HG03108 (cell line): ENCODE measurements around the gene ABCB6.
"Not testable (repeated sequence)": the region's sequence is repeated elsewhere in the genome, so short reads cannot be mapped to it uniquely, and the experiment has no call there.

Experiments
- ATAC-seq: cut with Tn5 transposase; IDR thresholded peaks from one replicate; pipeline ENCODE4 v1.9.1; 2021; ENCODE audit warnings: moderate library complexity; ENCODE audit not compliant: unreplicated experiment

Gene ABCB6

GRCh38 chr2:219214141-219214540, 4.6 kb downstream of the ABCB6 start:
- ATAC-seq, result no peak

DNA sequence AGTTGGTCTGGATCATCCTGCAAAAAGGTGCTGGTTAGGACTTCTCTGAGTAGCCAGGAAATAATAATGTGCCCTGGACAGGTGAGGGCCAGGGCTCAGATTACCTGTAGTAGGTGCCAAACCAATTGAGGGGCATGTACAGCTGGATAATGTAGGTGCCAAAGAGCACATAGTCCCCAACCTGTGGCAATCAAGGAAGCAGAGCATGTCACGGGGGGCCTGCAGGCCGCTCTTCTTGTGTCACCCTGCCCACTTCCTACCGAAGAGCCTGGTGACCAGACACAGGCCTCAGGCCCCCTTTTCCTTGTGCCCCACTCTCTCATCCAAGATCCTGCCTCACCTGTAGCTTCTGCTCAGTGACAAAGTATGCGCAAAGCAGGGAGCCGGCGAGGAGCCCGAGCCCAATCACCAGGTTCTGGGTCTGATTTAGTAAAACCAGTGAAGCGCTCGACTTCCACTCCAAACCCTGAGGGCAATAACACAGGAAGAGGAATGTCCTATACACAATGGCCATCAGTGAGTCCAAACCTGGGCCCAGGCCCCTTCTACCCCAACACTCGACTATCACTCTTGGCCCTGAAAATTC, 5.2 kb downstream of the ABCB6 start:
- ATAC-seq, result no peak

DNA sequence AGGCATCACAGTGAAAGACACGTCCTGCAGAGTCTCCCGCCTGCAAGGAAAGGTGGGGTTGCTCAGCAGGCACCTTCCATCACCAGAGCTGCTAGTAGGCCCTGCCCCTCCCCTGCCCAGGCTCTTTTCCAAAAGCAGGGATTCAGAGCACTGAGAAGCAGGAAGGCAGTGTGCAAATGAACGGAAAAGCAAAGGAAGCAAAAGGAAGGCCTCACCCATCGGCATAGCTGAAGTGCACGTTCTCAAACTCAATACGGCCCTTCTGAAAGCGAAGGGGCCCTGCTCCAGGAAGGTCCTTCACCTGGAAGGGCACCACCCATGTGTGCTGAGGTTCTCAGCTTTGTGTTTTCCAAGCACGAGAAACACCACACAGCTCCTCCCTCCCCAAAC, 5.7 kb downstream of the ABCB6 start:
- no peak for ATAC-seq

DNA sequence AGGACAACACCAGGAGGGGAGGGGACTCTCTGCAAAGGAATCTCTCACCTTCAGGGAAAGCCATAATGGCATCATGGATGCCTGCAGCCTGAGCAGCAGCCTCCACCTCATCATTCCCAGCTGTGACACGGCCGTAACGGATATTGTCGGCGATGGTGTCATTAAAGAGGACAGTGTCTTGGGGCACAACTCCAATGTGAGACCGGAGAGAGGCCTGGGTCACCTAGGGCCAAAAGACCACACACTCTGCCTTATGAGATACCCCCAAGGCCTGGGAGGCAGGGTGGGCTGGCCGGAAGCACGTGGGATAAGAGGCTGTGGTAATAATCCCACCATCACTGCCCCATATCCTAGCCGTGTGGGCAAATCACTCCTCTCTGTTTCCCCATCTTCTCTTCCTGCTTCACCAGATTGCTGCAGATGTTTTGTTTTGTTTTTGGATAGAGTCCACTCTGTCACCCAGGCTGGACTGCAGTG, 7.8 kb downstream of the ABCB6 start:
- ATAC-seq, result no peak

DNA sequence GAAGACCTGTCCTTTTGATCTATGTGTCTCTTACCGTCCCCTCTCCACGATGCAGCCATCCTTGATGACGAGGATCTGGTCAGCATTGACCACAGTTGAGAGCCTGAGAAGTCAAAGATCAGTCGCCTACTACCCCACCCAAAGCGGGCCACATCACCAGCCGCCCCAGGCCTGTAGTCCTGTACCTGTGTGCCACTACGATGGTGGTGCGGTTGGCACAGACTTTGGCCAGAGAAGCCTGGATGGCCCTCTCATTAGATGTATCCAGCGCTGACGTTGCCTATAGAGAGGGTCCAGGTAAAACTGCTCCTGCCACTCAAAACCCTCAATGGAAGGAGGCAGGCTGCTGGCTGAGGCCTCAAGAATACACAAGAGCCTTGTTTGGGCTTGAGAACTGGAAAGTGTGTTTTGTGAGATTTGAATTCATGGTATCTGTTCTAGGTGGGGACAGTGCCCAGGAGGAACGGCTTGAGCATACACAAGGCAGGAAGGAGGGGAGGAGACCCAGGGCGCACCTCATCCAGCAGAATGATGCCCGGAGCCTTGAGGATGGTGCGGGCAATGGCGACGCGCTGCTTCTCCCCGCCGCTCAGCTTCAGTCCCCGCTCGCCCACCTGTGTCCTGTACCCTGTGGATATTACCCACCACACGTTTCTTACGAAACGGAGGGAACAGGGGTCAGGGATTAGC, 8.4 kb downstream of the ABCB6 start:
- ATAC-seq, result no peak

DNA sequence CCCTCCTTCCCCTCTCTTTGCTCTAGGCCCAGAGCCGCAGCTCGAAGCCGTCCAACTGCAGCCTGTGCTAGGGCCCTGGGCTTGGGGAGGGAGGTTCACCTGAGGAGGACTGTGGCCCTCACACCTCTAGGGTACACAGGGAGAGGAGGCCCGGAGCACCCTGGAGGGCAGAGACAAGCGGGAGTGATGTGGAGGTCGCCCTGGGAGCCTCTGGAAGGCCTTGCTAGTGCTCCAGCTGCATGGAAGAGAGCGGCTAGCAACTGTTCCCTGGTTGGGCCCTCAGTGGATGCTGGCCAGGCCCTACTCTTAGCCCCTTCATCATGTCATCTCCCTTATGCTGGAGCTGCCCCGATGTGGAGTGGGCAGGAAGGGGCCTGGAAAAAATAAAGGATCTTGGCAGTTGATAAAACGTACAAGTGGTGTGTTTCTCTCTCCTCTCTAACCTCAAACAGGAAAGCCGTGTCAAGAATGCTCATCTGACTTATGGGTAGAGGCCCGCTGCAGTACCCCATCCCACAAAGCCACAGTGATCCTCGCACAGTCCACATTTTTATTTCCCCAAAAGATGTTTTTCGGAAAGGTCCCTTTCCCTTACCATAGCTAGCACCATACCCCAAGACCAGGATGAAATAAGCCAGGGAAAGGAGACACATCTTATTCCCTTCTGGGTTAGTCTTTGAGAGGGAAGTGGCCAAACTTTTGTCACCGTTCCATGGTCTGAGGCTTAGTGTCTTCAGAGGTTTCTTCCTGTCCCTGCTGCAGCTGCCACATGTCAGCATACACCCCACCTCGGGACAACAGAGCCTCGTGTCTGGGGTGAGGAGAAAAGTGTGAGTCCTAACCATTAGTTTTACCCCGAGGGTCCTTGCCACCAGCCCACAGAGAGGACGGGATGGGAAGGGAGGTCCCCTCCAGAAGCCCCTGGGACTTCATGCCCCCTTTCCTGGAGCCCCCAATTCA, 9.2 kb downstream of the ABCB6 start:
- ATAC-seq, result no peak

DNA sequence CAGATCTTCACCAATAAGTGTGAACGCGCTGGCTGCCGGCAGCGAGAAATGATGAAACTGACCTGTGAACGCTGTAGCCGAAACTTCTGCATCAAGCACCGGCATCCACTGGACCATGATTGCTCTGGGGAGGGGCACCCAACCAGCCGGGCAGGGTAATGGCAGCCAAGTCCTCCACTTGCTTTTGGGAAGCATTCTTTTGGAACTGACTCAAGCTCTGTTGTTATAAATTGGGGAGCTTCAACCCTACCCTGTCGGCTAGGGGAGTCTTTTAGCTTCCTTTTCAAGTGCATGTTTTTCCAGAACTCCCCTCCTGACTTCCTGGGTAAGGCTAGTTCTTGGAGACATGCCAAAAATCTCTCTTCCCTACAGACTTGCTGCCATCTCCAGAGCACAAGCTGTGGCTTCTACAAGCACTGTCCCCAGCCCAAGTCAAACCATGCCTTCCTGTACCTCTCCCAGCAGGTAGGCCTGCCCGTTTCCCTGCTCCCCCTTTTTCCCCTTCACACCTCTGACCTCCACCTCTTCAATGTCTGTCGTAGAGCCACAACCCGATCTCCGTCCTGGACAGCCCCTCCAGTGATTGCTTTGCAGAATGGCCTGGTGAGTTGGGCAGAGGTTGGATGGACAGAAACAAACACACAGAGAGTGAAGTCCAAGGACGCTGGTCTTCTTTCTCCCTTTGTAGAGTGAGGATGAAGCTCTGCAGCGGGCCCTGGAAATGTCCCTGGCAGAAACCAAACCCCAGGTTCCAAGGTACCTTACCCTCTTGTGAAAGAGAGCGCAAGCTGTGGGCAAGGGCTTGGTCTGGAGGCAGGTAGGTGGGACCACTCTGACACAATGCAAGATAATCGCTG, 10.6 kb downstream of the ABCB6 start:
- ATAC-seq, result no peak

GRCh38 chr2:219207134-219207883, 11.4 kb downstream of the ABCB6 start:
- no peak for ATAC-seq

DNA sequence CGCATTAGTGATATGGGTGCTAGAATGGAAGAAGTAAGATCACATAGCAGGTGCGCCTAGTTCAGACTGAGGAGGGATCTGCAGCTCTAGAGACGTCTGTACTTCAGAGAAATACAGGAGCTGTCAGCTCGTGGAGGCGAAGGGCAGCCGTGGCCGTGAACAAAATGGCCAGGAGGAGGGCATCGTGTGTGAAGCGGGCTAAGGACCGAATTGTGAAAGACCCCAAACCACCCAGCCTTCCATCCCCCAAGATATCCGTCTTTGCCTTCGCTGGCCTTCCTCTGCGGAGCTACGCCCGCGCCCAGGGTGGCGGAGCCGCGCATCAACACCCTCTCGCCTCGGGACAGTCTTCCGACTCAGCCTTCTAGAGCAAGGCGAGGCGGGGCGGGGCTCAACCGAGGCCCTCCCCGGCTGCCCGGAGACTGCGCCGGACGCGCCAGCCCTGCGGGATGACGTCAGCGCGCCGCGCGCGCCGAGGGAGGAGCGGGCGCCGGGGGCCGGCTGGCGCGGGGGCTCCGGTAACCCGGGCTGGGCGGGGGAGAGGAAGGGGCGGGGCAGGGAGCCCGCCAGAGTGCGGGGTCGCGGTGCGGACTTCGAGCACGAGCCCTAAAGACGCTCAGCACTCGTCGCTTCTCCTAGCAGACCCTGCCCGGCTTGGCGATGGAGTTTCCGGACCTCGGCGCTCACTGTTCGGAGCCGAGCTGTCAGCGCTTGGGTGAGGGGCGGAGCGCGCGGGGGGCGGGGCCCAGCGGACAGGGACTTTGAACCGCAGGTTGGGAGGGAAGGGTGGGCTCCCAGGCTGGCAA, 12.2 kb downstream of the ABCB6 start, which contains the start of gene ZFAND2B:
TSS of gene ZFAND2B (plus strand) at position 455 of the 806 bp plus-strand sequence. CDS start at position 661, 206 bp downstream.
- ATAC-seq, result peak; percentile 98

GRCh38 chr2:219205981-219206327, 12.8 kb downstream of the ABCB6 start:
- no peak for ATAC-seq

GRCh38 chr2:219205165-219205538, 13.6 kb downstream of the ABCB6 start:
- no peak for ATAC-seq

- ATAC-seq, result no peak
Observed at GRCh38 chr2:219204425-219205164, 14.2 kb downstream of the ABCB6 start.

- not testable (repeated sequence) for ATAC-seq
Observed at GRCh38 chr2:219201331-219201730, 17.4 kb downstream of the ABCB6 start.

DNA sequence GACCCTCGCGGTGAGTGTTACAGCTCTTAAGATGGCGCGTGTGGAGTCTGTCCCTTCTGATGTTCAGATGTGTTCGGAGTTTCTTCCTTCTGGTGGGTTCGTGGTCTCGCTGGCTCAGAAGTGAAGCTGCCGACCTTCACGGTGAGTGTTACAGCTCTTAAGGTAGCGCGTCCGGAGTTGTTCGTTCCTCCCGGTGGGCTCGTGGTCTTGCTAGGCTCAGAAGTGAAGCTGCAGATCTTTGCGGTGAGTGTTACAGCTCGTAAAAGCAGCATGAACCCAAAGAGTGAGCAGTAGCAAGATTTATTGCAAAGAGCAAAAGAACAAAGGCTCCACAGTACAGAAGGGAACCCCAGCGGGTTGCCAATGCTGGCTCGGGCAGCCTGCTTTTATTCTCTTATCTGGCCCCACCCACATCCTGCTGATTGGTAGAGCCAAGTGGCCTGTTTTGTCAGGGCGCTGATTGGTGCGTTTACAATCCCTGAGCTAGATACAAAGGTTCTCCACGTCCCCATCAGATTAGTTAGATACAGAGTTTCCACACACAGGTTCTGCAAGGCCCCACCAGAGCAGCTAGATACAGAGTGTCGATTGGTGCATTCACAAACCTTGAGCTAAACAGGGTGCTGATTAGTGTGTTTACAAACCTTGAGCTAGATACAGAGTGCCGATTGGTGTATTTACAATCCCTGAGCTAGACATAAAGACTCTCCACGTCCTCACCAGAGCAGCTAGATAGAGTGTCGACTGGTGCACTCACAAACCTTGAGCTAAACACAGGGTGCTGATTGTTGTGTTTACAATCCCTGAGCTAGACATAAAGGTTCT, 18.0 kb downstream of the ABCB6 start:
- not testable (repeated sequence) for ATAC-seq

DNA sequence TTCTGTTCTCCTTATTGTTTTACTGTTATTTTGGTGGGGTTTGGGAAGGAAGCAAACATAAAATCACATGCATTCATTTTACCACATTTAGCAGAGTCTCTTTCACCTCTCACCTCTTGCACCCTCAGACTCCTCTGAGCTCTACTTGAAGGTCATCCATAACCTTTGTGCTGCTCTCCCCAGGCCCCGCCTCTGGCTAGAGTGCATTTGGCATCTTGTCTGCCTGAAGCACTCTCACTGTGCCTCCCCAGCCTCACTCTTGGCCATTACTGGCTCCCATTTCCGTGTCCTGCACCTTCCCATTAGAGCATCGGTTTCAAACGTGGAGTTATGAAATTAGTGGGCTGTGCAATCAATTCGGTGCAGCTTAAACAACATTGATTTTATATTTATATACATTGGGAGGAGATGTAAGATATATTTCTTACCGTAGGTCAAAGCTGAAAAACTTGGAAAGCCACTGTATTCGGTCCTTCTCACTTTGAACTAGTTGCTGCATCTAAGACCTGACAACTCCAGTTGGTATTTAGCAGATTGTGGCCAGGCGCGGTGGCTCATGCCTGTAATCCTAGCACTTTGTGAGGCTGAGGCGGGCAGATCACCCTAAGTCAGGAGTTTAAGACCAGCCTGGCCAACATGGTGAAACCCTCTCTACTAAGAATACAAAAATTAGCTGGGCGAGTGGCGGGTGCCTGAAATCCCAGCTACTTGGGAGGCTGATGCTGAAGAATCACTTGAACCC, 19.1 kb downstream of the ABCB6 start:
- ATAC-seq, result no peak

GRCh38 chr2:219198974-219199373, 19.8 kb downstream of the ABCB6 start:
- no peak for ATAC-seq

DNA sequence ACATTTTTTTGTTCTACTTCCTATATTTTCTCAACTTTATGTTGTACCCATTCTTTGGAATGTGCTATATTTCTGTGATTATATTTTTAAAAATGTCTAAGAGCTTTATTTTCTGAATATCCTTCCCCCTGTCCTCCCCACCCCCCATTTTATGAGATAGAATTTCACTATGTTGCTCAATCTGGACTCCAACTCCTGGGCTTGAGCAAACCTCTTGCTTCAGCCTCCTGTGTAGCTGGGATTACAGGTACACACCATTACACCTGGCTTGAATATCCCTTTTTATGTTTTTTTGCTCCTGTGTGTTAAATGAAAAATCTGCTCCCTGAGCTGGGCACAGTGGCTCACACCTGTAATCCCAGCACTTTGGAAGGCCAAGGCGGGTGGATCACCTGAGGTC, 21.4 kb downstream of the ABCB6 start:
- ATAC-seq, result no peak
